Ishikawa (cell line): ENCODE measurements around the gene STK25.

ENCODE experiments used
- CEBPB ChIP-seq: IDR thresholded peaks from 2 replicates; pipeline ENCODE4 v1.6.1; 2012
- CREB1 ChIP-seq: IDR thresholded peaks from 2 replicates; pipeline ENCODE4 v1.6.1; 2012; ENCODE audit warnings: low read depth
- EGR1 ChIP-seq: IDR thresholded peaks from 2 replicates; pipeline ENCODE4 v1.6.1; 2012
- EP300 ChIP-seq: IDR thresholded peaks from 2 replicates; pipeline ENCODE4 v1.6.1; 2012; ENCODE audit warnings: borderline replicate concordance
- FOXM1 ChIP-seq: IDR thresholded peaks from 2 replicates; pipeline ENCODE4 v1.6.1; 2012; ENCODE audit warnings: low read depth, borderline replicate concordance
- MAX ChIP-seq: IDR thresholded peaks from 2 replicates; pipeline ENCODE4 v1.6.1; 2012
- NFIC ChIP-seq: IDR thresholded peaks from 2 replicates; pipeline ENCODE4 v1.6.1; 2012
- RAD21 ChIP-seq: IDR thresholded peaks from 2 replicates; pipeline ENCODE4 v1.6.1; 2012; ENCODE audit warnings: low read depth
- REST ChIP-seq: IDR thresholded peaks from 2 replicates; pipeline ENCODE4 v1.6.1; 2012; ENCODE audit warnings: low read depth, mild to moderate bottlenecking
- TAF1 ChIP-seq: IDR thresholded peaks from 2 replicates; pipeline ENCODE4 v1.6.1; 2012; ENCODE audit warnings: low read depth, mild to moderate bottlenecking
- TCF12 ChIP-seq: IDR thresholded peaks from 2 replicates; pipeline ENCODE4 v1.6.1; 2012; ENCODE audit warnings: low read depth
- TEAD4 ChIP-seq: IDR thresholded peaks from 2 replicates; pipeline ENCODE4 v1.6.1; 2012
- USF1 ChIP-seq: IDR thresholded peaks from 2 replicates; pipeline ENCODE4 v1.6.1; 2012
- YY1 ChIP-seq: IDR thresholded peaks from 2 replicates; pipeline ENCODE4 v1.6.1; 2012; ENCODE audit warnings: low read depth
- ZBTB7A ChIP-seq: IDR thresholded peaks from 2 replicates; pipeline ENCODE4 v1.6.1; 2012; ENCODE audit warnings: low read depth

Gene STK25

GRCh38 chr2:241494311-241494908 lies 14.0 kb downstream of the STK25 start:
- no peak for TF ChIP-seq REST

- TF ChIP-seq YY1 (no peak), EGR1 (no peak), EP300 (no peak), NFIC (no peak)
Observed at GRCh38 chr2:241493092-241493491, 15.3 kb downstream of the STK25 start.

- TF ChIP-seq RAD21: no peak
- TF ChIP-seq TEAD4: no peak
- no peak for TF ChIP-seq REST
- TF ChIP-seq USF1: no peak
- no peak for TF ChIP-seq TAF1
- TF ChIP-seq TCF12: no peak
- TF ChIP-seq YY1: no peak
- no peak for TF ChIP-seq MAX
- TF ChIP-seq NFIC: no peak
Observed at GRCh38 chr2:241492174-241492565, 16.2 kb downstream of the STK25 start.

GRCh38 chr2:241491549-241492173 lies 16.7 kb downstream of the STK25 start:
- TF ChIP-seq NFIC (no peak), FOXM1 (no peak), YY1 (no peak), EGR1 (no peak), RAD21 (no peak), CEBPB (no peak), REST (no peak), EP300 (no peak), USF1 (no peak), MAX (no peak)

- TF ChIP-seq ZBTB7A: no peak
- no peak for TF ChIP-seq EP300
- no peak for TF ChIP-seq TAF1
- no peak for TF ChIP-seq NFIC
- no peak for TF ChIP-seq FOXM1
- no peak for TF ChIP-seq YY1
- no peak for TF ChIP-seq MAX
- no peak for TF ChIP-seq CREB1
- TF ChIP-seq REST: no peak
- TF ChIP-seq EGR1: no peak
- no peak for TF ChIP-seq RAD21
- no peak for TF ChIP-seq CEBPB
- TF ChIP-seq TCF12: no peak
- no peak for TF ChIP-seq USF1
- TF ChIP-seq TEAD4: no peak
Observed at GRCh38 chr2:241490825-241491506, 17.4 kb downstream of the STK25 start.
